ENCODE data around the gene BCR. TPM values are rescaled to one million over a fixed set of nuclear protein-coding genes. Genes with fewer than 3 reads are reported as not detected.

The BCR gene
- total RNA-seq, 2 donors from 2014 or later: 55.5 to 57.5 TPM

GRCh38 chr22:23147617-23148387, 32.5 kb upstream of the BCR start:
- intact Hi-C loops (cut with DNase I, micrococcal nuclease): no loop called here
- no peak for DNase-seq
- ATAC-seq: peak; percentile 24

- DNase-seq (no peak), ATAC-seq (no peak)
- intact Hi-C loops (cut with DNase I, micrococcal nuclease): no loop called here
These were observed 30.5 kb upstream of the BCR start for GRCh38 chr22:23149743-23150238.

DNA sequence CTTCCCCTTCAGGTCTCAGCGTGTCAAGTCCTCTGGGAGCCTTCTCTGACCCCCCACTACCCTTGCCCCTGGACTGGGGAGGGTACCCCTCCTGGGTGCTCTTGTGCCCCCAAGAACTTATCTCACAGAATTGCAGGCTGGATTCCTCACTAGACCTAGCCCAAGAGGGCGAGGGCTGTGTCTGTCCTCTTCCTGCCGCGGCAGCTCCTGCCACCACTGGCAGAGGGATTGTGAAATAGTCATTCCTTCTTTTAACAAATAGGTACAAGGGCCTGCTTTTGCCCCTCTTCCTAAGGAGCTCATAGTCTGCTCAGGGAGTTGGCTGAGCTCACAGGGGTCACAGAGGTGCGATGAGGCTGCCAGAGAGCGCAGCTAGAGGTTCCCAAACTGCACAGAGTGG, 29.5 kb upstream of the BCR start:
- DNase-seq: no peak
- intact Hi-C loops (cut with DNase I, micrococcal nuclease): no loop called here
- no peak for ATAC-seq

- intact Hi-C loops (cut with DNase I, micrococcal nuclease): no loop called here
- ATAC-seq (no peak), DNase-seq (no peak)
These were observed 28.5 kb upstream of the BCR start for GRCh38 chr22:23151827-23152226.

DNA sequence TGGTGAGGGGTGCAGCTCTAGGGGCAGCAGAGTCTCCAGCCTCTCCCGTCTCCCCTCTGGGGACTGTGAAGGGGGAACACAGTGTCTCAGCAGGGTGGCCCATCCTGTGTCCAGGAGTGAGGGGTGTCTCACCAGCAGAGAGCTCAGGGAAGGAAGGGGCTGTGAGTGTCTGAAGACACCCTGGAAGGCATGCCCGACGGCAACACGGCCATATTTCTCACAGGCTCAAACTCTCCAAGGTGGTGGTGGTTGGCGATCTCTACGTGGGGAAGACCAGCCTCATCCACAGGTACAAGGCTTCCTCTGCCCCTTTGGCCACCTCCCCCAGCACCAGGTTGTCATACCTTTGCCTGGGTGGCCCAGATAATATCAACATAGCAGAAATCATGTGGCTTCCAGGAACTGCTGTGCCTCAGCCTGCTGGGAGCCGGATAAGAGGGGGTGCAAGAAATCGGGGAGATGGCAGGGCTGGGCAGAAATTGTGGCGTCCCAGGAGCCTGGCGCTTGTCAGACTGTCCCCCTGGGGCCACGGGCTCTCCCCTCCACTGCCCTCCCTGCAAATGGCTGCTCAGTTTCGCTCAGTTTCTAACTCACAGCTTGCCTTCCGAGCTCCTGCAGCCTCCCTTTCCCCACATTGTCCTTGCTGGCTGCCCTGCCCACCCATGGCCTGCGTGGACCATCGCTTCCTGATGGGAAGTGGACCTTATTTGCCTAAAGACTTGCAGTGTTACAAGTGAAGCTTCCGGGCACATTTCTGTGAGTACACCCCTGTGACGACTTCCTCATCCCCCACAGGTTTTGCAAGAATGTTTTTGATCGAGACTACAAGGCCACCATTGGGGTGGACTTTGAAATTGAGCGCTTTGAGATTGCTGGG, 27.8 kb upstream of the BCR start:
- intact Hi-C loops (cut with DNase I, micrococcal nuclease): no loop called here
- no peak for DNase-seq
- ATAC-seq: no peak

DNA sequence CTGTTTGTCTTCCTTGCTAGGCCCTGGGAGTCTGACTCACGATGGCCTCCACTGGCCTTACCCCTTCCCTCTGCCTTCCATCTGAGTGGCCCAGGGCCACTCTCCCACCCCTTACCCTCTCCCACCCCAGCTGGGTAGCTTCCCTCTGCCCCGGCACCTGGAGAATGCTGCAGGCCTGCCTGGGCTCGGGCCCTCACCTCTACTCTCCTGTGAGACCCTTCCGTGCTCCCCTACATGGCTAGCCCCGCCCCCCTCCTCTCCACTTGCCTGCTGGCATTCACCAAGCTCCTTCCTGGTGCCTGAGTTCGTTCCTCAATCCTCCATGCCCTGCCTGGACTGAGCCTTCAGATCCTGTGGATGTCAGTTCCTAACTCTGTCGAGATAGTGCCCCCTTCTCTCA, 26.3 kb upstream of the BCR start:
- intact Hi-C loops (cut with DNase I, micrococcal nuclease): no loop called here
- DNase-seq: no peak
- no peak for ATAC-seq

DNA sequence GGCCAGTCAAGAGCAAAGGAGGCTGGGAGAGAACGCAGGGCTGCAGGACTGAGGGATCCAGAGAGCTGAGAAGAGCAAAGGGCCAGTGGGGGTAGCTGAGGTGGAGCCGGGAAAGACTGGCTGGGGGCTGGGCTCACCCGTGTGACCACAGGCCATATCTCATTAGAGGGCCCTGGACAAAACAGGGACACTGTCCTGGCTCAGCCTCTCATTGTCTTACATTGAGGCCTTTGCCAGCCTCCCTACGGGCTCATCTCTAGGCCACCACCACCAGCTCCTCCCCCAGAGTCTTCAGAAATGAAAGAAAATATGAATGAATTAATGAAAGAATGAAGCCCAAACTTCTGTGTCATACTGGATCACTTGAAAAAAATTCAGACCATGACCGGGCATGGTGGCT, 25.8 kb upstream of the BCR start:
- intact Hi-C loops (cut with DNase I, micrococcal nuclease): no loop called here
- ATAC-seq: no peak
- no peak for DNase-seq

DNA sequence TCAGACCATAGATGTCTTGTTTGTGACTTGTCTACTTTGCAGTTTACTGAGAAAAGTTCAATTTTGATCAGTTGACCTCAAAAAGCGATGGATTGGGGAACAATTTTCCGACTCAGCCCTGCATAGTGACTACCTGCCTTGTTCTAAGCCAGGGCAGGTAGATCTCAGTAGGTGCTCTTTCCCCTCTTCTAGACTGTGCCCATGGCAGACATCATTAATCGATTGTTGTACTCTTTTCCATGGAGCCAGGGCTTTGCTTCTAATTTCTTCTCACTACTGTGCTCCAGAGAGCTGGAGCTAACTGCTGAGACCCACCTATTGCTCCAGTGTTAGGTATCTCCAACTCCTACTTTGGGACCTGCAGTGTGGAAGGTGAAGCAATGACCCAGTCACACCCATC, 25.2 kb upstream of the BCR start:
- DNase-seq: no peak
- no peak for ATAC-seq
- intact Hi-C loops (cut with DNase I, micrococcal nuclease): no loop called here

DNA sequence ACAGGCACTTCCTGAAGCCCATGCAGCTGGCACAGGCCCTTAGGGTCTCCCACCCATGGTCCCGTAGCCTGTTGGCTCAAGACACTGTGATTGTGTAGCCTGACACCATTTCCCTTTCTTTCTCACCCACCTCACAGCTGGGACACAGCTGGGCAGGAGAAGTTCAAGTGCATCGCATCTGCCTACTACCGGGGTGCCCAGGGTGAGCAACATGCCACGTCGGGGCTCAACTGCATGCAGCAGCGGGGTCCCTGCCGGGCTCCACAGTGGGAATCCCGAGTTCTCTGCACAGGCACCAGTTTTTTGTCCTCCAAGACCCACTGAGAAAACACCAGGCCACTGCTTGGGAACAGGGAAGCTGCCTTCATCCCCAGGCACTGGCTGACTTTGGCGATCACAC, 24.5 kb upstream of the BCR start:
- DNase-seq: no peak
- ATAC-seq: no peak
- intact Hi-C loops (cut with DNase I, micrococcal nuclease): no loop called here

DNA sequence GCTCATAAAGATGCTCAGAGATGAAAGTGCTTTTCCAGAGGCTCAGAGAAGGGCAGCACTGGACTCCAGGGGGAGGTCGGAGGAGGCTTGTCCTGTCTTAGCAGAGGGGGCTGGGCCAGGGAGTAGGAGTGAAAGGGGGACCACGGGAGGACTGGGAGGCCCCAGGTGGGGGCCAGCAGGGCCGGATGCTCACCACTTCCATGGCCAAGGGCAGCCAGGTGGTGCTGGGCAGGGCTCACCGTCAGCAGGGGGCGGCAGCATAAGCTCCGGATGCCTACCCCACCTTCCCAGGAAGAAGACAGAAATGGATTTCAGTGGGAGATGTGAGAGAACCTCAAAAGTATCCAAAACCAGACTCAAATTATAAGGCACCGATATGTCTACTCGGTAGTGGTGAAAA, 24.0 kb upstream of the BCR start:
- no peak for ATAC-seq
- intact Hi-C loops (cut with DNase I, micrococcal nuclease): no loop called here
- no peak for DNase-seq

GRCh38 chr22:23157560-23158515, 22.5 kb upstream of the BCR start:
- intact Hi-C loops (cut with DNase I, micrococcal nuclease): no loop called here
- DNase-seq (no peak), ATAC-seq (no peak)

DNA sequence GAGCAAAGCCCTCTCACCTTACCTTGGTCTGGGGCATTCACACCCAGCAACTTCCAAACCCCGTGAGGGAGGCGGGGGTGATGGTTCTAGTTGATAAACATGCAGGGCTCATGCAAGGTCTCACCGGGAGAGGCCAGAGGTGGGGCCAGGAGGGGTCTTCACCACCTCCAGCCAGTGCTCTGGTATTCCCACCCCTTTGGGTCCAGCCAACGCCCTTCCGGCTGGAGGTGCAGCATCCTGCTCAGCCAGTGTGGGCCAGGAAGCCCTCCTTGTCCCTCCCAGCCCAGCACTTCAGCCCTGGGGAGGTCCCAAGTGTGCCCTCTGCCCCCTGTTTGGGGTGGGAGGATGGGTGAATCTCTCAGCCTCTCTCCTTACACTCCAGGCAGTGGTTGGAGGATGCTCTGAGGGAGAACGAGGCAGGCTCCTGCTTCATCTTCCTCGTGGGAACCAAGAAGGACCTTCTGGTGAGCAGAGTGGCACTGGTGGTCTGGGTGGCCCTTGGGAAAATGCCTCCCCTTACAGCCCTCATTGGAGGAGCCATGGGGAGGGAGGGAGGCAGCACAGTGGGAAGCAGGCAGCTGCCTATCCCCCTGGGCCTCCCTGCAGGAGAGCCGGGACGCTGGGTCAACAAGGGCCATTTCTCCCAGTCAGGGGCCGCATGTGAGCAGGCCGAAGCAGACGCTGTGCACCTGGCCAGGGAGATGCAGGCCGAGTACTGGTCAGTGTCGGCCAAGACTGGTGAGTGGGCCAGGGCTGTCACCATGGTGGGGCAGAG, 21.6 kb upstream of the BCR start:
- DNase-seq: no peak
- intact Hi-C loops (cut with DNase I, micrococcal nuclease): no loop called here
- no peak for ATAC-seq

- no peak for ATAC-seq
- intact Hi-C loops (cut with DNase I, micrococcal nuclease): no loop called here
These were observed 21.0 kb upstream of the BCR start for GRCh38 chr22:23159291-23159630.

DNA sequence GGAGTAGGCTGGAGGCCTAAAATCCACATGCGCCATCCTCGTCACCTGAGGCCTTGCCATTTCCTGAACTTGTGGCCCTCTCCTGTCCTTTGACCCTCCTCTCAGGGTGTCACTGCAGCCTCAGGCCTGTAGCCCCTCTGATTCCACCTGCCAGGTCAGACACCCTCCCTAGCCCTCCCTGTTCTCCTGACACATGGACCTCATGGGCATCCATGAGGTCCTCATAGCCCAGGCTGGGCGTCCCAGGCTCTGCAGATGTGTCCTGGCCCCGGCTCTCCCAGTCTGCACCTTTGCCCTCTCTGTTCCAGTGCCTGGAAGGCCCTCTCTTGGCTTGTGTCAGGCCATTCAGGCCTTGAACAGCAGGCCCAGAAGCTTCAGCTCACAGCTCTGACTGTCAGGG, 19.3 kb upstream of the BCR start:
- DNase-seq: no peak
- intact Hi-C loops (cut with DNase I, micrococcal nuclease): no loop called here
- no peak for ATAC-seq

More at GRCh38 chr22:23159291-23159630, 21.0 kb upstream of the BCR start:
- no peak for DNase-seq

GRCh38 chr22:23161574-23161973, 18.7 kb upstream of the BCR start:
- intact Hi-C loops (cut with DNase I, micrococcal nuclease): no loop called here
- no peak for ATAC-seq
- no peak for DNase-seq

- peak; percentile 85 for ATAC-seq
- intact Hi-C loops (cut with DNase I, micrococcal nuclease): no loop called here
- DNase-seq: peak; percentile 56 to 68
These were observed 16.6 kb upstream of the BCR start for GRCh38 chr22:23163665-23164064.

GRCh38 chr22:23164091-23164490, 16.2 kb upstream of the BCR start:
- intact Hi-C loops (cut with DNase I, micrococcal nuclease): no loop called here
- peak; percentile 63 for ATAC-seq
- no peak for DNase-seq

DNA sequence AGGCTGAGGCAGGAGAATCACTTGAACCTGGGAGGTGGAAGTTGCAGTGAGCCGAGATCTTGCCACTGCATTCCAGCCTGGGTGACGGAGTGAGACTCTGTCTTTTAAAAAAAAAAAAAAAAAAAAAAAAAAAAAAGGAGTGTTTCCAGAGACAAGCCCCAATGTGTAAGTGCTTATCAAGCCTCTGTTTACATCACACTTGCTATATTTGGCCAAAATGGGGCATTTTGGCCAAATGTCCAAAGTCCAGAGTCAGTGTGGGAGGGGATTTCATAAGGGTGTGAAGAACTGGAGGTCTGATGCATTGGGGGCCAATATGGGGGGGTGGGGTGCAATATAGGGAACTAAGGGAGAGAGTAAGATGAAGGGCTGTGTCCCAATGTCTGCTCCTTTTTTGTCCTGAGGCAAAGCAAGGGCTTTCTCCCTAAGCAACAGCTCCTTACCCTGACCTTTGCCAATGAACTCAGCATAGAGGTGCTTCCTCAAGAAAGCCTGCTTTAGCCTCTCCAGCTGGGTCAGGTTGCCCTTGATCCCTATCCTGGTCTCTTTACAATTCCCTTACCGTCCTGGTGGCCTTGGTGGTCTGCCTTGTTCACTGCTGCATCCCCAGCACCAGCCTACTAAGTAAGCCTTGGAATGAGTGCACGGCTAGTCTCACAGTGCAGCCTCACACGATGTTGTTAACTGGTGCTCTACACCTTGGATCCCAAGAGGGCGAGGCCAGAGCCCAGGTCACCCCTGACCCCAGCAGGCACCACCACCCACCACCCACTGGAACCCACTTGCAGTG, 14.1 kb upstream of the BCR start:
- ATAC-seq: no peak
- intact Hi-C loops (cut with DNase I, micrococcal nuclease): no loop called here

More for the DNA sequence above, 14.1 kb upstream of the BCR start:
- DNase-seq: no peak

Data from left colon (tissue), 2 donors.